T-helper 1 cell treated with Interleukin-12 subunit alpha and Interleukin-12 subunit beta and Interleukin-4 antibody, amounts not matched to agents 30 μg/mL and 1 μg/mL, for 36 hours (primary cell): ENCODE results near the gene CLK1.
"Not testable (repeated sequence)": the region's sequence is repeated elsewhere in the genome, so short reads cannot be mapped to it uniquely, and the experiment has no call there.

ENCODE experiments used
- H3K27ac Mint-ChIP-seq: one replicate; pipeline ENCODE4 v1.8.0; 2021; ENCODE audit warnings: mild to moderate bottlenecking, mixed read lengths
- H3K27me3 Mint-ChIP-seq: one replicate; pipeline ENCODE4 v1.8.0; 2021; ENCODE audit warnings: low read depth, mixed read lengths
- H3K36me3 Mint-ChIP-seq: one replicate; pipeline ENCODE4 v1.8.0; 2021; ENCODE audit warnings: low read depth, mixed read lengths
- H3K4me1 Mint-ChIP-seq: one replicate; pipeline ENCODE4 v1.8.0; 2021; ENCODE audit warnings: low read depth, mixed read lengths
- H3K4me3 Mint-ChIP-seq: one replicate; pipeline ENCODE4 v1.8.0; 2021; ENCODE audit warnings: mild to moderate bottlenecking, moderate library complexity, mixed read lengths
- H3K9me3 Mint-ChIP-seq: one replicate; pipeline ENCODE4 v1.8.0; 2021; ENCODE audit warnings: mixed read lengths

The CLK1 gene

GRCh38 chr2:200864176-200865034 lies at the start of gene CLK1:
CLK1 (minus strand) TSS chr2:200864658; CDS start chr2:200861862, 2,796 bp downstream.
- Mint-ChIP-seq H3K27me3 (no peaks in the 10 kb centered on the region), H3K4me3 (peak within 1 kb of the TSS; percentile 96), H3K27ac (peak within 1 kb of the TSS; percentile 99), H3K4me1 (peaks cover 34% of the 10 kb centered on the region), H3K36me3 (peaks cover 44% of the 10 kb centered on the region), H3K9me3 (no peaks in the 10 kb centered on the region)

- peaks cover 34% of the 10 kb centered on the region for H3K36me3 Mint-ChIP-seq
- H3K27ac Mint-ChIP-seq = no peak overlapping the region
- no peaks in the 10 kb centered on the region for H3K9me3 Mint-ChIP-seq
- no peaks in the 10 kb centered on the region for H3K27me3 Mint-ChIP-seq
- H3K4me1 Mint-ChIP-seq = peaks cover 7% of the 10 kb centered on the region
- no peak overlapping the region for H3K4me3 Mint-ChIP-seq
These were observed 49.2 kb upstream of the CLK1 start for GRCh38 chr2:200913654-200914053.

GRCh38 chr2:200909958-200910357 lies 45.5 kb upstream of the CLK1 start:
- Mint-ChIP-seq H3K4me3 (no peak overlapping the region), H3K36me3 (peaks cover 29% of the 10 kb centered on the region), H3K4me1 (peaks cover 11% of the 10 kb centered on the region), H3K9me3 (no peaks in the 10 kb centered on the region), H3K27ac (no peak overlapping the region), H3K27me3 (no peaks in the 10 kb centered on the region)

- Mint-ChIP-seq H3K4me3 (no peak overlapping the region), H3K27me3 (no peaks in the 10 kb centered on the region), H3K4me1 (peaks cover 12% of the 10 kb centered on the region), H3K36me3 (peaks cover 27% of the 10 kb centered on the region), H3K9me3 (no peaks in the 10 kb centered on the region), H3K27ac (peak overlapping the region; percentile 15)
These were observed 41.3 kb upstream of the CLK1 start for GRCh38 chr2:200905618-200906296.

DNA sequence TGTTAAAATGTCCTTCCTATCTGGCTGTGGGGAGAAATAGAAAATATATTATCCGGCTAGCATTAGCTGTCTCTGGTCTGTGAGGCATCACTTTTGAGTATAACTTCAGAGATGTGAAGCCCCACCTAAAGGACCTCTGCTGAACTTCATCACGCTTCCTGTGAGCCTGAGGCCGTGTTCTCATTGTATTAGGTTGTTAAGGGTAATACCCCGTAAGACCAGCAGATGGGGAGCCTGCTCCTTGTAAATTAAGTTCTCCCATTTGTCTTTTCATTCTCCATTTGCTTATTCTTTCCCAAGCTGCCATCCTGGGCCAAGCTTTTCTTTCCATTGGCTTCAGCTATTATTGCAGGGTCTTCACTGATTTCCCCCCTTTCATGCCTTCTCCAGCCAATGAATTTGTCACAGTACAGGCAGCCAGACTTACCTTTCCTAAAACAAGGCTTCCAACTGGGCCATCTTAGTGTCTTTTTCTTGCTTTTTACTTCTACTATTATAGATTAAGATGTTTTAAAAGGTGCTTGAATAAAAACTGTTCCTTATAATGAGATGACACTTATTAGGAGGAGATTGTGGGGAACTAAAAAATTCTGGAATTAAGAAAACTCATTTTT lies 37.1 kb upstream of the CLK1 start:
- no peaks in the 10 kb centered on the region for H3K9me3 Mint-ChIP-seq
- no peak overlapping the region for H3K4me3 Mint-ChIP-seq

GRCh38 chr2:200899482-200899881 lies 35.0 kb upstream of the CLK1 start:
- Mint-ChIP-seq H3K4me1 (peaks cover 13% of the 10 kb centered on the region), H3K27ac (no peak overlapping the region), H3K36me3 (peaks cover 53% of the 10 kb centered on the region), H3K27me3 (no peaks in the 10 kb centered on the region), H3K9me3 (no peaks in the 10 kb centered on the region), H3K4me3 (no peak overlapping the region)

More for the DNA sequence above, 37.1 kb upstream of the CLK1 start:
- H3K27me3 Mint-ChIP-seq = no peaks in the 10 kb centered on the region
- H3K27ac Mint-ChIP-seq = peak overlapping the region; percentile 59
- peaks cover 47% of the 10 kb centered on the region for H3K36me3 Mint-ChIP-seq
- H3K4me1 Mint-ChIP-seq = peaks cover 17% of the 10 kb centered on the region

- Mint-ChIP-seq H3K9me3 (no peaks in the 10 kb centered on the region), H3K4me3 (peak within 1 kb of the TSS; percentile 96), H3K4me1 (peaks cover 41% of the 10 kb centered on the region), H3K27ac (peak within 1 kb of the TSS; percentile 98), H3K27me3 (no peaks in the 10 kb centered on the region), H3K36me3 (peaks cover 20% of the 10 kb centered on the region)
These were observed 24.5 kb upstream of the CLK1 start, which contains the start of the genes NIF3L1 and PPIL3 for GRCh38 chr2:200888704-200889625. NIF3L1 (plus strand) TSS chr2:200889371; CDS start chr2:200891944, 2,573 bp downstream. PPIL3 (minus strand) TSS chr2:200889077; CDS start chr2:200887615, 1,462 bp downstream.

DNA sequence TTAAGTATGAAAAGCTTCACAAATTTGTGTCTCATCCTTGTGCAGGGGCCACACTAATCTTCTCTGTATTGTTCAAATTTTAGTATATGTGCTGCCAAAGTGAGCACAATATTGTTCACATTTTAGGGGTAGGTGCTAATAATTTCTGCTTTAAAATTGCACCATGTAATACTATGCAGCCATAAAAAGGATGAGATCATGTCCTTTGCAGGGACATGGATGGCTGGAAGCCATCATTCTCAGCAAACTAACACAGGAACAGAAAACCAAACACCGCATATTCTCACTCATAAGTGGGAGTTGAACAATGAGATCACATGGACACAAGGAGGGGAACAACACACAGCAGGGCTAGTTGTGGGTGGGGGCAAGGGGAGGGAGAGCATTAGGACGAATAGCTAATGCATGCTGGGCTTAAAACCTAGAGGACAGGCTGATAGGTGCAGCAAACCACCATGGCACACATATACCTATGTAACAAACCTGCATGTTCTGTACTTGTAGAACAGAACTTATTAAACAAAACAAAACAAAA lies 17.3 kb upstream of the CLK1 start:
- not testable (repeated sequence) for H3K27ac Mint-ChIP-seq, H3K4me3 Mint-ChIP-seq, H3K9me3 Mint-ChIP-seq, H3K27me3 Mint-ChIP-seq
- Mint-ChIP-seq H3K4me1 (peaks cover 13% of the 10 kb centered on the region), H3K36me3 (peaks cover 31% of the 10 kb centered on the region)

GRCh38 chr2:200878289-200878880 lies 13.9 kb upstream of the CLK1 start:
- Mint-ChIP-seq H3K27ac (no peak overlapping the region), H3K27me3 (no peaks in the 10 kb centered on the region), H3K36me3 (peaks cover 39% of the 10 kb centered on the region), H3K4me3 (no peak overlapping the region), H3K9me3 (no peaks in the 10 kb centered on the region), H3K4me1 (peaks cover 4% of the 10 kb centered on the region)

DNA sequence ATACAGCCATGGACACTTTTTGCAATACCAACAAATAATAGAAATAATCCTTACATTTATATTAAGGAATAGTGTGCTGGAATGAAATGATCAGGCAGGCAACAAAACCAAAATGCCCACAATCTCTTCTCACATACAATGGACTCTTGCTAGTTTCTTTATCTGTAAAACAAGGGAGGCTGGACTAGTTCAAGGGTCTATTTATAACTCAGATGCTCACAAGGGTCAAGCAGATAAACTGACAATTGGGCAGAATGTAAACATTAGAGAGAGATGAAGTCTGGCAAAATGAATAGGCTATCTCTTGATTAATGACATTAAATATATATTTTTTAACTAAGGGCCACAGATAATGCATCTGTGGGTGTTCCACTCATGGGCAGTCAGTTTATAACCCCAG lies 13.0 kb upstream of the CLK1 start:
- H3K9me3 Mint-ChIP-seq = no peaks in the 10 kb centered on the region
- H3K4me3 Mint-ChIP-seq = no peak overlapping the region
- H3K4me1 Mint-ChIP-seq = peaks cover 3% of the 10 kb centered on the region
- H3K36me3 Mint-ChIP-seq = peaks cover 39% of the 10 kb centered on the region
- no peaks in the 10 kb centered on the region for H3K27me3 Mint-ChIP-seq
- H3K27ac Mint-ChIP-seq = no peak overlapping the region

DNA sequence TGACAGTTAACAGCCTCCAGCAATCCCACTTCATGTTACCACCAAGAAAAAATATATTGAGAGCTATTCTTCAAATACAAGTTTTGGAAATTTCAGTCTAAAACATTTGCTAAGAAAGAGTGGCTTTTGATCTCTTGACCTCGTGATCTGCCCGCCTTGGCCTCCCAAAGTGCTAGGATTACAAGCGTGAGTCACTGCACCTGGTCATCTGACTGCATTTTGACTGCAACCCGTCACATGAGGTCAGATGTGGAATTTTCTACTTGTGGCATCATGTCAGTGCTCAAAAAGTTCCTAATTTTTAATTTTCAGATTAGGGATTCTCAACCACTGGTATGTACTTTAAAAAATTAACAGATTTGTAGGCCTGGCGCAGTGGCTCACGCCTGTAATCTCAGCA lies 9.1 kb upstream of the CLK1 start:
- no peaks in the 10 kb centered on the region for H3K27me3 Mint-ChIP-seq
- no peak overlapping the region for H3K27ac Mint-ChIP-seq
- peaks cover 42% of the 10 kb centered on the region for H3K36me3 Mint-ChIP-seq
- H3K4me3 Mint-ChIP-seq = no peak overlapping the region
- H3K4me1 Mint-ChIP-seq = peaks cover 6% of the 10 kb centered on the region
- no peaks in the 10 kb centered on the region for H3K9me3 Mint-ChIP-seq

GRCh38 chr2:200871151-200871550 lies 6.7 kb upstream of the CLK1 start:
- no peaks in the 10 kb centered on the region for H3K9me3 Mint-ChIP-seq
- no peaks in the 10 kb centered on the region for H3K27me3 Mint-ChIP-seq
- H3K27ac Mint-ChIP-seq = no peak overlapping the region
- peaks cover 8% of the 10 kb centered on the region for H3K4me1 Mint-ChIP-seq
- H3K36me3 Mint-ChIP-seq = peaks cover 40% of the 10 kb centered on the region
- no peak overlapping the region for H3K4me3 Mint-ChIP-seq

GRCh38 chr2:200869014-200869413 lies 4.6 kb upstream of the CLK1 start:
- H3K4me1 Mint-ChIP-seq = peaks cover 12% of the 10 kb centered on the region
- H3K4me3 Mint-ChIP-seq = no peak overlapping the region
- no peaks in the 10 kb centered on the region for H3K27me3 Mint-ChIP-seq

More at GRCh38 chr2:200869014-200869413, 4.6 kb upstream of the CLK1 start:
- no peak overlapping the region for H3K27ac Mint-ChIP-seq
- H3K36me3 Mint-ChIP-seq = peaks cover 29% of the 10 kb centered on the region
- H3K9me3 Mint-ChIP-seq = no peaks in the 10 kb centered on the region
